HFFc6 (cell line): Measurements from ENCODE around the gene SPNS2. TPM values are rescaled to one million over a fixed set of nuclear protein-coding genes. Genes with fewer than 3 reads are reported as not detected.
A peak's percentile ranks its signal among the peaks of the same experiment; 100 is the strongest.

Experiments used
- DNase-seq: peaks from one replicate; pipeline ENCODE4 v3.0.0-alpha.2; 2018
- H3K27ac Mint-ChIP-seq: 2 replicates; pipeline ENCODE4 v1.8.0; 2020; ENCODE audit warnings: mild to moderate bottlenecking, mixed read lengths
- H3K27me3 Mint-ChIP-seq: 2 replicates; pipeline ENCODE4 v1.8.0; 2021; ENCODE audit warnings: mild to moderate bottlenecking, moderate library complexity, mixed read lengths; ENCODE audit not compliant: insufficient read depth
- H3K36me3 Mint-ChIP-seq: 2 replicates; pipeline ENCODE4 v1.8.0; 2021; ENCODE audit warnings: low read depth, mixed read lengths
- H3K4me1 Mint-ChIP-seq: 2 replicates; pipeline ENCODE4 v1.8.0; 2020; ENCODE audit warnings: low read depth, mixed read lengths
- H3K4me3 Mint-ChIP-seq: 2 replicates; pipeline ENCODE4 v1.8.0; 2020; ENCODE audit warnings: mild to moderate bottlenecking, moderate library complexity, mixed read lengths
- H3K9me3 Mint-ChIP-seq: 2 replicates; pipeline ENCODE4 v1.8.0; 2020; ENCODE audit warnings: mild to moderate bottlenecking, mixed read lengths
- total RNA-seq, 6 experiments: library from RNA; stranded (reverse); fragmentation: NEBNext Ultra II Directional; extraction: Animal tissue kit (Norgen Biotek cat#: 25700); gene quantifications; 2 replicates in 1 of 6; 3 replicates in 5 of 6; pipeline ENCODE4 v1.2.3, GENCODE V29; 2021
- TF ChIP-seq, protein P1 (sequence below): fragments of 200-600 bp; sonication (generic); IDR thresholded peaks from 2 replicates; pipeline ENCODE4 v1.5.0; 2021; ENCODE audit warnings: antibody characterized with exemption, mild to moderate bottlenecking

SPNS2 gene
- total RNA-seq, 6 experiments from 2014 or later: not detected

DNA sequence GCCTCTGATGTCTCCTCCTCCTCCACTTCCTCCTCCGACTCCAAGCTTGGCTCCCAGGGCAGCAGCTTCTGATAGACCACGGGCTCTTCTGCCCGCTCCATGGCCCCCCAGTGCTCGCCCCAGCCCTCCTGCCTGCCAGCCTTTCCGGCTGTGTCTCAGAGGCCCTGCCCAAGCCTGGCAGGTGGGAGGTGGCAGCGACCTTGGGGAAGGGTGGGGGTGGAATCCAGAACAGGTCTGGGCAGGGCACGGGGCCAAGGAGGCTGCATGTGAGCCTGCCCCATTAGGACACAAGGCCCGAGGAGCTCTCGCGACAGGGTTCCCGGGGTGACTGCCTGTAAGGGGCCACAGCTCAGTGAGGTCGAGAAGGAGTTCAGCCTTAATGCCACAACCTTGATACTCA is 61.7 kb downstream of the SPNS2 start, which contains the start of gene GGT6:
GGT6 (minus strand) TSS at position 157 of the 400 bp plus-strand sequence; CDS start at position 101, 56 bp downstream.
- no peaks in the 10 kb centered on the region for H3K36me3 Mint-ChIP-seq
- no peak within 1 kb of the TSS for H3K27ac Mint-ChIP-seq
- no peaks in the 10 kb centered on the region for H3K9me3 Mint-ChIP-seq
- TF ChIP-seq, protein P1, sequence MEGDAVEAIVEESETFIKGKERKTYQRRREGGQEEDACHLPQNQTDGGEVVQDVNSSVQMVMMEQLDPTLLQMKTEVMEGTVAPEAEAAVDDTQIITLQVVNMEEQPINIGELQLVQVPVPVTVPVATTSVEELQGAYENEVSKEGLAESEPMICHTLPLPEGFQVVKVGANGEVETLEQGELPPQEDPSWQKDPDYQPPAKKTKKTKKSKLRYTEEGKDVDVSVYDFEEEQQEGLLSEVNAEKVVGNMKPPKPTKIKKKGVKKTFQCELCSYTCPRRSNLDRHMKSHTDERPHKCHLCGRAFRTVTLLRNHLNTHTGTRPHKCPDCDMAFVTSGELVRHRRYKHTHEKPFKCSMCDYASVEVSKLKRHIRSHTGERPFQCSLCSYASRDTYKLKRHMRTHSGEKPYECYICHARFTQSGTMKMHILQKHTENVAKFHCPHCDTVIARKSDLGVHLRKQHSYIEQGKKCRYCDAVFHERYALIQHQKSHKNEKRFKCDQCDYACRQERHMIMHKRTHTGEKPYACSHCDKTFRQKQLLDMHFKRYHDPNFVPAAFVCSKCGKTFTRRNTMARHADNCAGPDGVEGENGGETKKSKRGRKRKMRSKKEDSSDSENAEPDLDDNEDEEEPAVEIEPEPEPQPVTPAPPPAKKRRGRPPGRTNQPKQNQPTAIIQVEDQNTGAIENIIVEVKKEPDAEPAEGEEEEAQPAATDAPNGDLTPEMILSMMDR: no peak
- DNase-seq: no peak
- peaks cover 7% of the 10 kb centered on the region for H3K27me3 Mint-ChIP-seq
- no peak within 1 kb of the TSS for H3K4me3 Mint-ChIP-seq
- H3K4me1 Mint-ChIP-seq: peaks cover 24% of the 10 kb centered on the region

DNA sequence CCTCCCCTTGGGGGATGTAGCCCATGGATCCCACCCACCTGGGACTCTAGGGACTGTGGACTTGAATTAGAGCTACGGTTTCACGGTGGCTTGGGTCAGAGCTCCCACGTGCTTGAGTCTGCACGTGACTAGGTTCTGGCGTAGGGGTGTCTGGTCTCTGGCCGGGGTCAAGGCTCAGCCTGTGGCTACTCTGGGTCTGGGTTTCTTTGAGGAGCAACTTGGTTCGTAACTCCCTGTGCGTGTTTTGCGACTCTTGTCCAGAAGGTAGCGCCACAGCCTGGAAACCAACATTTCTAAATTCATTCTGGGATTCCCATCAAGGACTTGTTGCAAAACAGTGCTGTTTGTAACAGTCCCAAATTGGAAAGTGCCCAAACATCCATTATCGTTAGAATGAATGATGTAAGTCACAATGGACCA is 62.2 kb downstream of the SPNS2 start:
- Mint-ChIP-seq H3K4me1 (peaks cover 24% of the 10 kb centered on the region), H3K4me3 (no peak overlapping the region), H3K27me3 (peaks cover 7% of the 10 kb centered on the region), H3K9me3 (no peaks in the 10 kb centered on the region), H3K27ac (no peak overlapping the region), H3K36me3 (no peaks in the 10 kb centered on the region)
- DNase-seq: no peak
- TF ChIP-seq, protein P1: no peak; the same call in 1 of the 2 replicates

DNA sequence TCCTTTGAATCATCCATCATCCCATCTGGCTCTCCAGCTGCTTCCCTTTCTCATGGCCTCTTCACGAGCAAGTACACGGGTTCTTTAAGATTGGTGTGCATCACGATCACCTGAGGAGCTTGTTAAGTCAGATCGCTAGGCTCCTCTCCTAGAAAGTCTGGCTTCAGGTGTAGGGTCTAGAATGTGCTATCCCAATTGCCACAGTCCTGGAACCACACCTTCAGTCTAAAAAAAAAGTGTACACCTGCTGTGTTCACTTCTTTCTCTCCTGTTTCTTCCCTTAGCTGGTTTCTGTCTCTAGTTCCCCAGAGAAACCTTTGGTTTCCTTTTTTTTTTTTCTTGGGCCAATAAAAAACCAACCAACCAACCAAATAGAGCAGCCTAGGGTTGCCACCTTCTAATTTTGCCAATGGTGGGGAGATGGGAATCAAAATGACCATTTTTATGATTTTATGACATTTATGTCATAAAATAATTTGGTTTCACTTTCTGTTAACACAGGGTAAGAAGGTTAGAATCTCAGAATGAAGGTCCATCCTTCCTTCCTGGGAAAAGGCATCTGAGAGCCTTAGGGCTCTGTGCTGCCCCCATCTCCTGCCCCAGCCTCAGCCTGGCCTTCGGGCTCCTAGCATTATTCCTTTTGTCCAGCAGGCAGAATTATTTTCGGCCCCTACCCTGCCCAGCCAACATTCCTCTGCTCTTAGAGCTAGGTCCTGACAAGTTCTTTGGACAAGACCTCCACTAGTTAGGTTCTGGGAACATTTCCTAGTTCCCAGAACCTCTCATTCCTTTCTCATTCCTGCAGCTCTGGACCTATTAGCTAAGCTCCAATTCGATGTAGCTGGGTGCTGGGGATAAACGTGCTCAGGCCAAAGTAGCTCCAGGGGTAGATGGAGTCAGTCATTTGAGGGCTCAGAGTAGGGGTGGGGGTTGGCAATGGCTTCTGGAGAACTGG is 63.6 kb downstream of the SPNS2 start:
- TF ChIP-seq, protein P1: no peak
- H3K27me3 Mint-ChIP-seq: peaks cover 7% of the 10 kb centered on the region
- DNase-seq: no peak

DNA sequence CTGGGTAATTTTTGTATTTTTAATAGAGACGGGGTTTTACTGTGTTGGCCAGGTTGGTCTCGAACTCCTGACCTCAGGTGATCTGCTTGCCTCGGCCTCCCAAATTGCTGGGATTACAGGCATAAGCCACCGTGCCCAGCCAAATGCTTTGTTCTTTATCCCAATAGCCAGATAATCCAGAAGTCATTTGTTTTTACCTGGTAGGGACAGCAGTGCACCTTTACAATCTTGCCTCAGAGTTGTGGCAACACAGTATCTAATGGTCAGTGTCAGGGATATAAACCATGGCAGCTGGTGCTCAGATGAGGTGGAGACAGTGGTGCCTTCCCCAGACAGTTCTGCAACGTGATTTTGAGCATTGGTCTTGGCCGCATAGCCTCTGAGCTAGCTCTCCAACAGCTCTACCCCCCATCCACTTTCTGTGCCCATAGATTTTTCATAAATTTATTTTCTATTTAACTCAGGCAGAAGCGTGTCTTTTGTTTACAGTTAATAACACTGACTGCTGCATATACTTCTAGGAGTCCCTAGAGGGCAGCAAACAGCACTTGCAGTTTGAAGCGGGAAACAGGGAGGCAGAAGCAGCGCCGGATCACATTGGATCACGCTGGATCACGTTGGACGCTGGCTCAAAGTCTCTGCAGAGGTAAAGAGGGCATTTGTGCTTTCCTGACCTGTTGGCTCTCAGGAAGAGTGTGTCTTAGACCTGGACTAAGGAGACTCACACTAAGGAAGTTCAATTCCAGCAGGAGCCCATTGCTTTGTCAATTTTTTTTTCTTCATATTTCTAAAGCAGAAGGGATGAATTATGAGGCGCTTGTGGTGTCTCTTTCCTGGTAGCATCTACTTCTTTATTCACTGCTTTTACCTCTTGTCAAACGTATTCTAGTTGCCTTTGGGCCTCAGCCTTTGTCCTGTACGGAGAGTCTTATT is 66.8 kb downstream of the SPNS2 start:
- peak; percentile 65 for DNase-seq
- H3K4me3 Mint-ChIP-seq: no peak overlapping the region; the same call in 1 of the 2 replicates
- TF ChIP-seq, protein P1: peak; percentile 83
- no peaks in the 10 kb centered on the region for H3K9me3 Mint-ChIP-seq
- H3K36me3 Mint-ChIP-seq: no peaks in the 10 kb centered on the region
- H3K4me1 Mint-ChIP-seq: peaks cover 20% of the 10 kb centered on the region
- H3K27ac Mint-ChIP-seq: no peak overlapping the region
- H3K27me3 Mint-ChIP-seq: peaks cover 19% of the 10 kb centered on the region

More for the DNA sequence above, 63.6 kb downstream of the SPNS2 start:
- H3K4me3 Mint-ChIP-seq: peak overlapping the region; percentile 47
- no peak overlapping the region for H3K27ac Mint-ChIP-seq
- H3K4me1 Mint-ChIP-seq: peaks cover 20% of the 10 kb centered on the region
- no peaks in the 10 kb centered on the region for H3K9me3 Mint-ChIP-seq
- no peaks in the 10 kb centered on the region for H3K36me3 Mint-ChIP-seq

DNA sequence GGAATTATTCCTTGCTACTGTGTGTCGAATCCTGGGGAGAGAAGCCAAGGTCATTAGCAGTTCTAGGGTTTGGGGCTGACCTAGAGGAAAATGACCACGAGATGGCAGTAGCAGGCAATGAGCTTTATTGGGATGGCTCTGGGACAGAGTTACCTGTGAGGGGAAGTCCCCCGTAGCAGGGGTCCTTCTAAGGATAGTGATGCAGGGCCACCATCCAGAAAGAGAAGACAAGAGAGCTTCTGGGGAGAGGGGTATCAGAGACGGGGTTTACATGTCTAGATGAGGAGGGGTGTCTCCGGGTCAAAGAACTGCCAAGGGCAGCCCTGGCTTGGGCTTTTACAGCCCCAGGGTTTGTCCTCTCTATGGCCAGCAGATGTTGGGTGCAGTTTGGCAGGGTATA is 68.1 kb downstream of the SPNS2 start:
- H3K36me3 Mint-ChIP-seq: no peaks in the 10 kb centered on the region

More for the DNA sequence above, 68.1 kb downstream of the SPNS2 start:
- Mint-ChIP-seq H3K9me3 (no peaks in the 10 kb centered on the region), H3K4me1 (peaks cover 20% of the 10 kb centered on the region), H3K27me3 (peaks cover 19% of the 10 kb centered on the region), H3K27ac (no peak overlapping the region), H3K4me3 (no peak overlapping the region)
- DNase-seq: peak; percentile 24
- TF ChIP-seq, protein P1: peak; percentile 86
